CD4-positive, CD25-positive, alpha-beta regulatory T cell (primary cell): ENCODE data around the gene PCED1A. TPM values are rescaled to one million over a fixed set of nuclear protein-coding genes. Genes with fewer than 3 reads are reported as not detected.
"Not testable (repeated sequence)": the region's sequence is repeated elsewhere in the genome, so short reads cannot be mapped to it uniquely, and the experiment has no call there.

ENCODE experiments used
- ATAC-seq, 2 donors: fragments of 150-1000 bp; cut with Tn5 transposase; one replicate each; pipeline ENCODE4 v1.10.0; 2021; ENCODE audit warnings: low read depth in 2 of 2, moderate number of reproducible peaks in 2 of 2, moderate library complexity in 1 of 2
- DNase-seq, 3 donors: peaks; one replicate each; pipeline versions ENCODE4 v3.0.0 to v3.0.0-alpha.2; 2012 to 2022; ENCODE audit warnings: mixed read lengths in 1 of 3
- H3K27ac ChIP-seq: one replicate; pipeline ENCODE4 v1.7.0; 2013; ENCODE audit warnings: mild to moderate bottlenecking, low read length; ENCODE audit not compliant: insufficient read depth, poor library complexity, severe bottlenecking
- H3K27me3 ChIP-seq: one replicate; pipeline ENCODE4 v1.7.0; 2013; ENCODE audit warnings: low read length; ENCODE audit not compliant: control insufficient read depth, insufficient read depth
- H3K36me3 ChIP-seq: one replicate; pipeline ENCODE4 v1.7.0; 2013; ENCODE audit warnings: mild to moderate bottlenecking, low read length, moderate library complexity; ENCODE audit not compliant: control insufficient read depth, insufficient read depth
- H3K4me1 ChIP-seq: 2 replicates; pipeline ENCODE4 v1.7.0; 2013; ENCODE audit warnings: mild to moderate bottlenecking, low read length; ENCODE audit not compliant: insufficient read depth, control insufficient read depth, poor library complexity, severe bottlenecking
- H3K4me3 ChIP-seq: one replicate; pipeline ENCODE4 v1.7.0; 2013; ENCODE audit warnings: low read depth, mild to moderate bottlenecking, low read length, moderate library complexity
- H3K9me3 ChIP-seq, 2 experiments: 1 replicate in 1 of 2; 2 replicates in 1 of 2; pipeline ENCODE4 v1.7.0; 2013; ENCODE audit warnings: low read length in 2 of 2, mild to moderate bottlenecking in 1 of 2, moderate library complexity in 1 of 2; ENCODE audit not compliant: control insufficient read depth in 2 of 2
- H3K27ac Mint-ChIP-seq, 3 donors: one replicate each; pipeline ENCODE4 v1.8.0; 2020 to 2022; ENCODE audit warnings: mild to moderate bottlenecking in 3 of 3, mixed read lengths in 3 of 3, moderate library complexity in 2 of 3
- H3K27me3 Mint-ChIP-seq: one replicate; pipeline ENCODE4 v1.8.0; 2022; ENCODE audit warnings: mild to moderate bottlenecking, mixed read lengths
- H3K36me3 Mint-ChIP-seq: one replicate; pipeline ENCODE4 v1.8.0; 2020; ENCODE audit warnings: mixed read lengths
- H3K4me1 Mint-ChIP-seq, 4 donors: one replicate each; pipeline ENCODE4 v1.8.0; 2020 to 2022; ENCODE audit warnings: mixed read lengths in 4 of 4, mild to moderate bottlenecking in 1 of 4
- H3K4me3 Mint-ChIP-seq, 4 donors: one replicate each; pipeline ENCODE4 v1.8.0; 2020 to 2022; ENCODE audit warnings: mild to moderate bottlenecking in 4 of 4, mixed read lengths in 4 of 4, moderate library complexity in 3 of 4
- H3K9me3 Mint-ChIP-seq, 7 donors: one replicate each; pipeline ENCODE4 v1.8.0; 2020 to 2022; ENCODE audit warnings: mixed read lengths in 7 of 7, mild to moderate bottlenecking in 3 of 7, moderate library complexity in 2 of 7
- polyA plus RNA-seq, 4 donors: library from polyadenylated mRNA; unstranded; fragments of 300-500 nt; fragmentation: Illumina TruSeq; gene quantifications; one replicate each; pipeline ENCODE4 v1.2.3, GENCODE V29; 2021
- total RNA-seq: library from RNA; stranded (reverse); gene quantifications from one replicate; pipeline ENCODE4 v1.2.3, GENCODE V29; 2022

PCED1A gene
- total and polyA plus RNA-seq, 5 donors from 2014 or later, result 17.8 to 47.2 (median 19.8) TPM

DNA sequence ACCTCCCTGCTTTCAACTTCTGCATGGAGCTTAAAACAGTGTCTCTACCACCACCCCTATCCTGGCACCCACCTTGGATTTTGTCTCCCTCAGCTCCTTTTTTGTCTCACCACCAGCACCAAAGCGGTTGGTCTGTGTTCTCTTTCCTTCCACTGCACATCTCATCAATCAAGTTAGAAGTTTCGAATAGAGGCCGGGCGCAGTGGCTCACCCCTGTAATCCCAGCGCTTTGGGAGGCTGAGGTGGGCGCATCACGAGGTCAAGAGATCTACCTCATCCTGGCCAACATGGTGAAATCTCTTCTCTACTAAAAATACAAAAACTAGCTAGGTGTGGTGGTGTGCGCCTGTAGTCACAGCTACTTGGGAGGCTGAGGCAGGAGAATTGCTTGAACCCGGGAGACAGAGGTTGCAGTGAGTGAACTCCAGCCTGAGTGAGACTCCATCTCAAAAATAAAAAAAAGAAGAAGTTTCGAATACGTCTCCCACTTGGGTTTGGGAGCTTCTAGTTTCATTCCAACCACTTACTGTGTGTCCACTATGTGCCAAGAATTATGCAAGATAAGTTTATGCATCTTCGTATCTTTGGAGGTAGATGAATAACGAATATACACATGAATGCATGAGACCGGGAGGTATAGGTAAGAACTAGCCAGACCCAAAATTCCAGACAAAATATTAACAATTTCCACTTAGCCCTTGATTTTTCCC, 5.9 kb downstream of the PCED1A start:
- DNase-seq (no peak), ATAC-seq (no peak)
- H3K9me3 Mint-ChIP-seq, result no peaks in the 10 kb centered on the region
- peak overlapping the region in 1 of 4 donors; percentile 80 for H3K4me3 Mint-ChIP-seq
- H3K4me3 ChIP-seq, result no peak overlapping the region
- H3K4me1 ChIP-seq, result peaks cover 5% of the 10 kb centered on the region
- peaks cover 4 to 22% (median 9%) of the 10 kb centered on the region in 4 donors for H3K4me1 Mint-ChIP-seq
- H3K36me3 ChIP-seq, result peaks cover 4% of the 10 kb centered on the region
- H3K27ac ChIP-seq, result no peak overlapping the region
- peaks cover 6% of the 10 kb centered on the region for H3K27me3 Mint-ChIP-seq
- H3K36me3 Mint-ChIP-seq, result peaks cover 16% of the 10 kb centered on the region
- H3K9me3 ChIP-seq, result no peaks in the 10 kb centered on the region
- no peak overlapping the region for H3K27ac Mint-ChIP-seq
- no peaks in the 10 kb centered on the region for H3K27me3 ChIP-seq

DNA sequence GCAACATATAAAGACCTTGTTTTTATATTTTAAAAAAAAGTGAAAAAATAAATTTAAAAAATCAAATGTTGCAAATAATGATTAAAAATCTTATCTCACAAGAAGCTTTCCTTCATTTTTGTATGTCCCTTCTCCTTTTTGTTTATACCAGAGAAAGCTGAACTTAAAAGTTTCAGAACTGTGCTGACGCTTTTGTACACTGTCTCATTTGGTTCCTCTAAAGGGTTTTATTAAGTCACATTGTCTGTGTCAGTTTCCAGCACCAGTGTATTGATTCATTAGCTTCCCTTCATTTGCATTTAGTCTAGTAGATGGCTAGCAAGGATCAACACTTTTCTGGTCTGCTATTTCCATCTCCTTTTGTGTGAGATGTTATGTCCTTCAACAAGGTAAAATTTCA, 6.7 kb downstream of the PCED1A start:
- Histone ChIP-seq H3K27me3 (no peaks in the 10 kb centered on the region), H3K9me3 (no peaks in the 10 kb centered on the region), H3K36me3 (peaks cover 4% of the 10 kb centered on the region), H3K4me1 (no peaks in the 10 kb centered on the region), H3K4me3 (no peak overlapping the region), H3K27ac (no peak overlapping the region)
- ATAC-seq, result no peak
- no peak overlapping the region for H3K27ac Mint-ChIP-seq
- peaks cover 7% of the 10 kb centered on the region for H3K27me3 Mint-ChIP-seq
- peaks cover 16% of the 10 kb centered on the region for H3K36me3 Mint-ChIP-seq
- H3K9me3 Mint-ChIP-seq, result no peaks in the 10 kb centered on the region
- peaks cover 0 to 16% (median 7%) of the 10 kb centered on the region in 4 donors for H3K4me1 Mint-ChIP-seq
- DNase-seq, result no peak
- peak overlapping the region in 1 of 4 donors; percentile 80 for H3K4me3 Mint-ChIP-seq

- not testable (repeated sequence) for H3K27me3 ChIP-seq, H3K27ac Mint-ChIP-seq, H3K4me1 ChIP-seq, H3K36me3 Mint-ChIP-seq, H3K4me1 Mint-ChIP-seq, DNase-seq, H3K9me3 ChIP-seq, H3K36me3 ChIP-seq, H3K4me3 ChIP-seq, H3K4me3 Mint-ChIP-seq, H3K27ac ChIP-seq, ATAC-seq, H3K9me3 Mint-ChIP-seq
- peaks cover 31% of the 10 kb centered on the region for H3K27me3 Mint-ChIP-seq
Measured at GRCh38 chr20:2831206-2831605, 9.2 kb downstream of the PCED1A start.

- H3K4me3 Mint-ChIP-seq, result no peak overlapping the region
Measured at GRCh38 chr20:2829376-2829775, 11.1 kb downstream of the PCED1A start.

GRCh38 chr20:2826655-2827054, 13.8 kb downstream of the PCED1A start:
- Histone ChIP-seq H3K4me1 (peaks cover 12% of the 10 kb centered on the region), H3K36me3 (no peaks in the 10 kb centered on the region), H3K27me3 (peaks cover 10% of the 10 kb centered on the region), H3K4me3 (no peak overlapping the region), H3K27ac (no peak overlapping the region), H3K9me3 (no peaks in the 10 kb centered on the region)
- no peaks in the 10 kb centered on the region for H3K9me3 Mint-ChIP-seq
- no peak overlapping the region for H3K4me3 Mint-ChIP-seq
- H3K36me3 Mint-ChIP-seq, result no peaks in the 10 kb centered on the region
- peaks cover 43% of the 10 kb centered on the region for H3K27me3 Mint-ChIP-seq
- peaks cover 8 to 18% (median 11%) of the 10 kb centered on the region in 4 donors for H3K4me1 Mint-ChIP-seq
- H3K27ac Mint-ChIP-seq, result no peak overlapping the region
- no peak for DNase-seq
- ATAC-seq, result no peak

More at GRCh38 chr20:2829376-2829775, 11.1 kb downstream of the PCED1A start:
- no peaks in the 10 kb centered on the region for H3K9me3 Mint-ChIP-seq
- Histone ChIP-seq H3K4me3 (no peak overlapping the region), H3K27ac (no peak overlapping the region), H3K36me3 (no peaks in the 10 kb centered on the region), H3K9me3 (no peaks in the 10 kb centered on the region), H3K27me3 (peaks cover 9% of the 10 kb centered on the region), H3K4me1 (peaks cover 5% of the 10 kb centered on the region)
- no peak overlapping the region for H3K27ac Mint-ChIP-seq
- ATAC-seq, result no peak
- H3K4me1 Mint-ChIP-seq, result peaks cover 4 to 12% (median 8%) of the 10 kb centered on the region in 4 donors
- no peak for DNase-seq
- peaks cover 37% of the 10 kb centered on the region for H3K27me3 Mint-ChIP-seq
- no peaks in the 10 kb centered on the region for H3K36me3 Mint-ChIP-seq

GRCh38 chr20:2825761-2826160, 14.7 kb downstream of the PCED1A start:
- Histone ChIP-seq H3K27ac (no peak overlapping the region), H3K9me3 (no peaks in the 10 kb centered on the region), H3K4me3 (peak overlapping the region; percentile 4), H3K36me3 (no peaks in the 10 kb centered on the region), H3K27me3 (peaks cover 11% of the 10 kb centered on the region), H3K4me1 (peaks cover 20% of the 10 kb centered on the region)
- Mint-ChIP-seq H3K36me3 (no peaks in the 10 kb centered on the region), H3K9me3 (no peaks in the 10 kb centered on the region), H3K4me1 (peaks cover 8 to 21% (median 11%) of the 10 kb centered on the region in 4 donors), H3K27me3 (peaks cover 45% of the 10 kb centered on the region), H3K27ac (no peak overlapping the region), H3K4me3 (peak overlapping the region in 3 of 4 donors; percentile 33 to 55 (median 47))
- DNase-seq, result peak in 1 of 3 donors; percentile 15
- ATAC-seq, result no peak

DNA sequence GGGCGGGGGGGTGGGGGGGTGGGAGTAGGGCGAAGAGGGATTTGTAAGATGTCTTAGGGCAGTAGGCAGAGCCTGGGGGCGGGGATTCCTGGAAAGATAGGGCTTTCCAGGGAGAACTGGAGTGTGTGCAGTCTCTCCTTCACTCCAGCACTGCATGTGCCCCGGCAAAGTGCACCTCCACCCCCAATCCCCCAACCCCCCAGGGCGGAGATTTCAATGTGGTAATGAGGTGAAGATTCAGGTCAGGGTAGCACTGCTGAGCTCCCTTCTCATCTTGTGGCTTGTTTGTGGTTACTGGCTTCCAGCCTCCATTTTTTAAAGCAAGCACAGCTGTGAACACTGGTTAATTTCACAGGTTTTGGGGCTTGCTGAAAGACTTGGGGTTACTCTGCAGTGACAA, 18.4 kb downstream of the PCED1A start:
- Mint-ChIP-seq H3K27ac (no peak overlapping the region), H3K27me3 (peaks cover 47% of the 10 kb centered on the region)

More for the DNA sequence above, 18.4 kb downstream of the PCED1A start:
- peaks cover 20% of the 10 kb centered on the region for H3K4me1 ChIP-seq
- Mint-ChIP-seq H3K4me1 (peaks cover 8 to 23% (median 16%) of the 10 kb centered on the region in 4 donors), H3K36me3 (no peaks in the 10 kb centered on the region), H3K4me3 (peak overlapping the region in 2 of 4 donors; percentile 13 to 62), H3K9me3 (peaks cover 0 to 3% (median 0%) of the 10 kb centered on the region in 7 donors)
- no peaks in the 10 kb centered on the region for H3K36me3 ChIP-seq
- peak overlapping the region; percentile 32 for H3K4me3 ChIP-seq
- ATAC-seq (peak; percentile 55 to 67), DNase-seq (peak in 2 of 3 donors; percentile 32 to 53)
- H3K9me3 ChIP-seq, result no peaks in the 10 kb centered on the region
- H3K27me3 ChIP-seq, result peaks cover 18% of the 10 kb centered on the region
- H3K27ac ChIP-seq, result no peak overlapping the region
